ENCODE measurements around the gene SLC6A5. TPM values are rescaled to one million over a fixed set of nuclear protein-coding genes. Genes with fewer than 3 reads are reported as not detected.

SLC6A5 gene
- total and polyA plus RNA-seq, 11 donors: not detected

DNA sequence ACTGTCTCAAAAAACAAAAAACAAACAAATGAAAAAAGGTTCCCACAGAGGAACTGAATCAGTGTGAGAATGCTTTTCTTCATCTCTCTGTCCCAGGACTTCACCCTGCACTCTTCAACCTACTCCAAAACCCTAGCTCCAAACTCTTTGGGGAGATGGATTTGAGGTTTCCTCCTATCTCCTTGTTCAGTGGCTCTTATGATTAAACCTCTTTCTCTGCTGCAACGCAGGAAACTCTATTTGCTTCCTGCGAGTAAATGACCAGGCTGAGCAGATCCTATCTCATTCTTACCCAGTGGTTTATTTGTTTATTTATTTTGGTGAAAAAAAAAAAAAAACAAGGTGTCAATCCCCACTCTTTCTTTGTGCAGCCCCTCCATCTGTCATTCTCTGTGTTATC is 12.0 kb downstream of the SLC6A5 start:
- WGBS, 4 donors: 45 to 58% (median 50%) methylated on average over 2 of the region's 2 CpGs

DNA sequence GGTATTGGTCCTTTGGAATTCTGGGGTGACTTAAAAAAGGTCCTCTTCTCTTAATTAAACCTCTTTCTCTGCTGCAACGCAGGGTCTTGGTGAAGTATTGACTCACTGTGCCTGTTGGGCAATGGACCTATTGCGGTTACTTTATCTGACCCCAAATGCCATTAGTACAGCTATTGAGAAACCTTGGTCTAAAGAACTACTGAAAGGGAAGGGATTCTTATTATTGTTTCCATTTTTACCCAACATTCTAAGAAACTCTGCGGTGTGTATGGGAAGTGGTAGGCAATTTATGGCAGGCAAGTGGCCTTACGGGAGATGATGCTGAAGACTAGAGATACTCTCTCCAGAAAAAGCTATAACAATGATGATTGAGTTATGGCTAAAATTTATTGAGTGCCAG is 12.5 kb downstream of the SLC6A5 start:
- Histone ChIP-seq H3K27ac (no peak overlapping the region), H3K4me1 (peaks cover 0 to 9% (median 0%) of the 10 kb centered on the region in 12 donors), H3K9me3 (no peaks in the 10 kb centered on the region), H3K27me3 (peaks cover 0 to 54% (median 6%) of the 10 kb centered on the region in 9 donors), H3K36me3 (no peaks in the 10 kb centered on the region), H3K4me3 (no peak overlapping the region)
- intact Hi-C loops (cut with DNase I): loop anchor here in 7 of 10 donors (2.0 to 10.0 kb wide), 6 partner anchors 167 to 485 kb away; partner anchors contain the start of gene PRMT3 (in 3 of the 7)
- DNase-seq: no peak
- TF ChIP-seq, protein P1, sequence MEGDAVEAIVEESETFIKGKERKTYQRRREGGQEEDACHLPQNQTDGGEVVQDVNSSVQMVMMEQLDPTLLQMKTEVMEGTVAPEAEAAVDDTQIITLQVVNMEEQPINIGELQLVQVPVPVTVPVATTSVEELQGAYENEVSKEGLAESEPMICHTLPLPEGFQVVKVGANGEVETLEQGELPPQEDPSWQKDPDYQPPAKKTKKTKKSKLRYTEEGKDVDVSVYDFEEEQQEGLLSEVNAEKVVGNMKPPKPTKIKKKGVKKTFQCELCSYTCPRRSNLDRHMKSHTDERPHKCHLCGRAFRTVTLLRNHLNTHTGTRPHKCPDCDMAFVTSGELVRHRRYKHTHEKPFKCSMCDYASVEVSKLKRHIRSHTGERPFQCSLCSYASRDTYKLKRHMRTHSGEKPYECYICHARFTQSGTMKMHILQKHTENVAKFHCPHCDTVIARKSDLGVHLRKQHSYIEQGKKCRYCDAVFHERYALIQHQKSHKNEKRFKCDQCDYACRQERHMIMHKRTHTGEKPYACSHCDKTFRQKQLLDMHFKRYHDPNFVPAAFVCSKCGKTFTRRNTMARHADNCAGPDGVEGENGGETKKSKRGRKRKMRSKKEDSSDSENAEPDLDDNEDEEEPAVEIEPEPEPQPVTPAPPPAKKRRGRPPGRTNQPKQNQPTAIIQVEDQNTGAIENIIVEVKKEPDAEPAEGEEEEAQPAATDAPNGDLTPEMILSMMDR (IDR thresholded peaks at IDR 0.05): no peak
- no peak for TF ChIP-seq POLR2A (IDR thresholded peaks at IDR 0.05)
- no peak for ATAC-seq
- WGBS, 4 donors: 80 to 90% (median 82%) methylated on average over 4 of the region's 4 CpGs

More for the DNA sequence above, 12.0 kb downstream of the SLC6A5 start:
- H3K27me3 ChIP-seq: peaks cover 0 to 58% (median 11%) of the 10 kb centered on the region in 9 donors
- TF ChIP-seq, protein P1 (IDR thresholded peaks at IDR 0.05): no peak
- TF ChIP-seq POLR2A (IDR thresholded peaks at IDR 0.05): no peak
- intact Hi-C loops (cut with DNase I): loop anchor here in 7 of 10 donors (2.0 to 10.0 kb wide), 6 partner anchors 167 to 484 kb away; partner anchors contain the start of gene PRMT3 (in 3 of the 7)
- H3K4me1 ChIP-seq: peaks cover 0 to 9% (median 0%) of the 10 kb centered on the region in 12 donors
- no peak overlapping the region for H3K27ac ChIP-seq
- no peaks in the 10 kb centered on the region for H3K9me3 ChIP-seq
- DNase-seq (no peak), ATAC-seq (no peak)
- H3K36me3 ChIP-seq: no peaks in the 10 kb centered on the region
- H3K4me3 ChIP-seq: no peak overlapping the region

DNA sequence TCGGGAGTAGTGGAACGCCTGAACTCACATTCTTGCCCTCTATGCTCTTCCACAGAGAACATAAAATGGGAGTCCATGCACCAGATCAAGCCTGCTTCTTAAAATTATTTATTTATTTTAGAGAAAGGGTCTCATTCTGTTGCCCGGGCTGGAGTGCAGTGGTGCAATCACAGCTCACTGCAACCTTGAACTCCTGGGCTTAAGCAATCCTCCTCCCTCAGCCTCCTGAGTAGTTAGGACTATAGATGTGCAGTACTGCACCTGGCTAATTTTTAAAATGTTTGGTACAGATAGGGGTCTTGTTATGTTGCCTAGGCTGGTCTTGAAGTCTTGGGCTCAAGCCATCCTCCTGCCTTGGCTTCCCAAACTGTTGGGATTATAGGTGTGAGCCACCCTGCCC is 13.0 kb downstream of the SLC6A5 start:
- intact Hi-C loops (cut with DNase I): loop anchor here in 5 of 10 donors (5.0 to 10.0 kb wide), 4 partner anchors 168 to 485 kb away; no protein-coding TSS in a partner anchor

DNA sequence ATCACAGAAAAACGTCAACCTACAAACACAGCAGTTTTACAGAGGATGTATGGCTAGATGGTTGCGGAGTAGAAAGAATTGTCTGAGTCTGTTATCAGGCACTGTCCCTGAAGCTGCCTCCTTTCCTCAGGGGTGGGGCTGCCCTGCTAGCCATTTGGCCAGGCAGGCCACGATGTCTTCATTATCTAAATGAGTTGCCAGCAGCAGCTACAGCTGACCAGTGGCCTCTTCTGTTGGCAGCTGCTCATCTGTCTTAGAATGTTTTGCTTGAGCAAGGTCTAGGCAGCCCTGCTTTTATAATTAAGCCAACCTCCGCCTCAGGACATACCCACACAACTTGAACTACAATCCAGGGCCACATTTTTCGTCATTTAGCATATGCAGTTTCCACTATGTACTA is 17.5 kb downstream of the SLC6A5 start:
- peaks cover 0 to 3% (median 0%) of the 10 kb centered on the region in 12 donors for H3K4me1 ChIP-seq
- 34 to 57% (median 41%) methylated on average over 5 of the region's 5 CpGs for WGBS, 4 donors

More for the DNA sequence above, 13.0 kb downstream of the SLC6A5 start:
- no peaks in the 10 kb centered on the region for H3K36me3 ChIP-seq
- DNase-seq (no peak), ATAC-seq (no peak)
- peaks cover 0 to 51% (median 1%) of the 10 kb centered on the region in 9 donors for H3K27me3 ChIP-seq
- WGBS, 4 donors: 56 to 62% (median 59%) methylated on average over 3 of the region's 3 CpGs
- TF ChIP-seq, protein P1 (IDR thresholded peaks at IDR 0.05): no peak
- TF ChIP-seq POLR2A (IDR thresholded peaks at IDR 0.05): no peak
- no peak overlapping the region for H3K27ac ChIP-seq
- no peak overlapping the region for H3K4me3 ChIP-seq
- no peaks in the 10 kb centered on the region for H3K9me3 ChIP-seq
- peaks cover 0 to 9% (median 0%) of the 10 kb centered on the region in 12 donors for H3K4me1 ChIP-seq

More for the DNA sequence above, 17.5 kb downstream of the SLC6A5 start:
- ATAC-seq (no peak), DNase-seq (no peak)
- TF ChIP-seq POLR2A (IDR thresholded peaks at IDR 0.05): no peak
- Histone ChIP-seq H3K27me3 (peaks cover 0 to 21% (median 0%) of the 10 kb centered on the region in 9 donors), H3K4me3 (no peak overlapping the region), H3K9me3 (no peaks in the 10 kb centered on the region), H3K27ac (no peak overlapping the region), H3K36me3 (no peaks in the 10 kb centered on the region)
- intact Hi-C loops (cut with DNase I): loop anchor here in 1 of 10 donors (10.0 kb wide), 1 partner anchor 172 kb away; no protein-coding TSS in a partner anchor
